Skeletal muscle cell (primary cell): ENCODE measurements around the gene IL17RD.

Experiments used
- DNase-seq: peaks from one replicate; pipeline ENCODE4 v3.0.0-alpha.2; 2010; ENCODE audit warnings: low read depth
- H3K4me3 ChIP-seq: 2 replicates; pipeline ENCODE4 v1.5.1; 2011; ENCODE audit warnings: low read depth, mild to moderate bottlenecking, control low read depth, low read length, moderate library complexity

IL17RD gene

DNA sequence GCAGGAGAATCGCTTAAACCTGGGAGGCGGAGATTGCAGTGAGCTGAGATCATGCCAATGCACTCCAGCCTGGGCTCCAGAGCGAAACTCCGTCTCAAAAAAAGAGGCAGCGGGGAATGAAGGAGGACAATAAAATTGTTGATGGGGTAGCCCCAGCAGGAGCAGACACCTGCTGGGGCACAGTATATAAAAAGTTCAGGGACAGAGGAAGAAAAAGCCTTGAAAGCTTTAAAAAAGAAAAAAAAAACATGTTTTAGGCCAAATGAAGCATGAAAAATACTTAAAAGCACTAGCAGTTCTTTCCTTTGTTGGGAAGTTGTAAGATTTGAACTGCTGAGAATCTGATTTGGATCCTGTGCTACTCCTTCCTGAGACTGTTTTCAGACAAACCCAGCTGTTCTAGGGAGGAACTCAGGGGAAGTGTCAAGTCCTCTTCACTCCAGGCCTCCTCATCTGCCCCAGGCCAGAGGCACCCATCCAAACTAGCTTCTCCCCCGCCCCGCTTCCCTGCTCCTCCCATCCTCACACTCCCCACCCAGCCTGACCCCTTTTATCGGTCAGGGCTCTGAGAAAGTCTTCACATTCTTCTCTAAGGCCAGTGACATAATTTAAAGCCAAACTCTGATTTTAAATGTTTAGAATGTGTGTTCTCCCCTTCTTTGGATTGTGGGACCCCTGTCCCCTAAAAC, 4.9 kb downstream of the IL17RD start:
- DNase-seq = no peak
- H3K4me3 ChIP-seq = no peak overlapping the region

DNA sequence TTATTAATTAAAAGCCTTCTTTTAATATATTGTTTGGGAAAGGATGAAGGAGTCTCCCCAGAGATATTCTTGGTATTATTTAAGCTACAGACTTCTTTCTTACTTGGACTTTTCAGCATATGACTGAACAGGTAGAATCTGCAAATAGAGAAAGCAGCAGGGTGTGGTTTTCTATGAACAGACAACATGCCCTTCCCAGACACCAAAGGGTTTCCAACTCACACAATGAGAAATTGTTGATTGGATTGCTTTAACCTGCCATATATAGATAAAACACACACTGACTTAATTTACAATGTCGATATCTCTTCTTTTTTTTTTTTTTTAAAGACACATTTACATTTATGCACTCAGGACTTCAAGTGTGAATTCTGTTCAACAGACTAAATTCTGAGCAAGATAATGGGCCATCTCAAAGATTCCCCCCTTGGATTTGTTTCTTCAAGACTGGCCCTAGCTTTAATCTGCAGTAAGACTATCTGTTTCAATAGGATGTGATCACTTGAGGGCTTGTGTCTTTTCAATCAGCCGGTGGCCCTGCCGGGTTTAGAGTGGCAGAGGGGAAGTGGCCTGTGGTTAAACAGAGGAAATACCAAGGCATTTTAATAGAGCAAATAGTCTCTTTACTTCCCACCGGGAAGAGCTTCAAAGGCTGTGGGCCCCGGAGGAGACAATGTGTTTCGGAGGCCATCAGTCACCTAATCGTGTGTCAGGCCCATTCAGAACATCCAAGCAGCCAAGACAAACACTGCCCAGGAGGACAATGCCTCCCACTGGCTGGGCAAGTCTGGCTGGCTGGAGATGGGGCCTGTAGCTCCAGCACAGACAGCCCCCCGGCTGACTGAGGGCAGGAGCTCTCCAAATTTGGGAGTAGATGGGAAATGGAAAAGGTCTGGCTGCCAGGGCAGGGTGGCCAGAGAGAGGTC, 6.1 kb downstream of the IL17RD start:
- H3K4me3 ChIP-seq = no peak overlapping the region
- DNase-seq = no peak

DNA sequence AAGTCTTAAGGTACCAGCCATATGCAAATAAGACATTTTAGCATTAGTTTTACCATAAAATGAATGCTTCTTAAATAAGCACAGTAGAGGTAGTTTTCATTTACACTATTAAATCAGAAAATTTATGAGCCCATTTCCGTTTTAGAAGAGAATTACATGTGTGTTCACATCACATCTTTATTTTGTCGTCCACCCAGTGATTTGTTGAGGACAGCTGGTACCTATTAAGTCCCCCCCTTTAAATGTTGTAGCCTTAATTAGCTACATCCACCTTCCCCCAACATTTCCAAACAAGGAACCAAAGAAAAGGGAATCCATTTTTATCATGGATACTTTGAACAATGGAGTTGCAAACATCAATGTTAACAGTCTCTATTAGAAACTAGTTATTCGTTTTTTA, 6.8 kb downstream of the IL17RD start:
- DNase-seq = no peak
- H3K4me3 ChIP-seq = no peak overlapping the region

DNA sequence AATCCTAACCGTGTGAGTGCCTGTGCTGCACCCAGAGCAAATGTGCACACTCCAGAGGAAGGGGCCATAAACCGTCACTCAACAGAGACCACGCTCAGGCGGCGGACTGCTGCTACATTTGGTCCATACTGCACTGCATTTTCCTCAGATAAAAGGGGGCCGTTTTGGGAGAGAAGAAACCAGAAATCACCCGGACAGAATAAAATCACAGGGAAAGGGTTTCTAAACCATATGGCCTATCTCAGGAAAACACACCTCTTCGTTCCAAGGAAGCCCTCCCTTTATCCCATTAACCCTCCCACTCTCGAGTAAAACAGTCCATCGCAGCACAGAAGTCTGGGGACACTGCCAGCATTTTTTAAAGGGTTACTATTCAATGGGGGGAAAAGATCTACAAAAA, 7.6 kb downstream of the IL17RD start:
- no peak overlapping the region for H3K4me3 ChIP-seq
- no peak for DNase-seq

DNA sequence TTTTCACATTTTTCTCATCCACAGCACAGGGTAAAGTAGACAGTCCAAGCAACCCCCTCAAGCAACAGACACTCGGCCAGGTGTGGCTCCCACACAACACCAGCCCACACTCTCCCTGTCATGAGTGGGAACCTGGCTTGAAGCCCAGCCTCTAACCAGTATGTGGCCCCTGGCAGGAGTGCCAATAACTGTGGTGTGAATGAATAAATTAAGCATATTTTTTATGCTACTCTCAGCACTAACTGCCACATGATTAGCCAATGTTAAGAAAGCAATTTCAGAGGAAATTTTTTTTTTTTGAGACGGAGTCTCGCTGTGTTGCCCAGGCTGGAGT, 9.9 kb downstream of the IL17RD start:
- H3K4me3 ChIP-seq = no peak overlapping the region

DNA sequence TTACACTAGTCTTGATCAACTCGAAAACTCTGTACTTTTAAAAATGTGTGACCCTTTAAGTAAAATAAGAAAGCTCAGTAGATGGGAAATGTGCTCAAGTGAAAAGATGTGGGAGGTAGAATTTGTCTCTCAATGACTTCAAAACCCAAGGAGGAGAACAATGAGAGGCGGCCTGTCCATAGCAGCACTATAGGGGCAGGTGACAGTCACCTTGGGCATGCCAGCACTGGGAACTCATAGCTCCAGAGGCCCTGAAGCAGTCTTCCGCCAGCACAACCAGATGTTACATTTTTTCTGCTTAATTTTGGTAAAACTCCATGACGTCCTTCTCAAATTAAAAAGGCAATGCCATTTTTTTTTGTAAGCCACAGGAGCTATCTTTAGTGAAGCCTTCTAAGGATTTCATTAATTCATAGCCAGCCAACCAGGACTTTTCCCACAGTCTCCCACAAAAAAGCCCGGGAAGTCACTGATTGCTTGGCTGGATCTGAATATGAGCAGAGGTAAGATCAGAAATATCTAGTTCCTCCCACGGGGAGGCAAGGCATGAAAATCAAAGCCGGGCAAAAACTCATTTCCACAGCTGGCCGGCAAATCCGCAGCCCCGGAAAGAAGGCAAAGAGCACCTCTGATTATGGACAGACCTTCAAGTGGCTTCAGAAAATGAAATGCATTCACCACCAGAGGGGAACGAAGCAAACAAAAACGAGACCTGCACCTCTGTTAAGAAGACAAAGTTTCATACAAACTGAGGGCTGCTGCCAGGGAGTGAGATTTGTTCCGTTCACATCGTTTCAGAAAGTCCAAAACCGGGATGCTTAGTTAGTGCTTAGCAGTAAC, 10.5 kb downstream of the IL17RD start:
- no peak for DNase-seq
- no peak overlapping the region for H3K4me3 ChIP-seq

More for the DNA sequence above, 9.9 kb downstream of the IL17RD start:
- DNase-seq = no peak

DNA sequence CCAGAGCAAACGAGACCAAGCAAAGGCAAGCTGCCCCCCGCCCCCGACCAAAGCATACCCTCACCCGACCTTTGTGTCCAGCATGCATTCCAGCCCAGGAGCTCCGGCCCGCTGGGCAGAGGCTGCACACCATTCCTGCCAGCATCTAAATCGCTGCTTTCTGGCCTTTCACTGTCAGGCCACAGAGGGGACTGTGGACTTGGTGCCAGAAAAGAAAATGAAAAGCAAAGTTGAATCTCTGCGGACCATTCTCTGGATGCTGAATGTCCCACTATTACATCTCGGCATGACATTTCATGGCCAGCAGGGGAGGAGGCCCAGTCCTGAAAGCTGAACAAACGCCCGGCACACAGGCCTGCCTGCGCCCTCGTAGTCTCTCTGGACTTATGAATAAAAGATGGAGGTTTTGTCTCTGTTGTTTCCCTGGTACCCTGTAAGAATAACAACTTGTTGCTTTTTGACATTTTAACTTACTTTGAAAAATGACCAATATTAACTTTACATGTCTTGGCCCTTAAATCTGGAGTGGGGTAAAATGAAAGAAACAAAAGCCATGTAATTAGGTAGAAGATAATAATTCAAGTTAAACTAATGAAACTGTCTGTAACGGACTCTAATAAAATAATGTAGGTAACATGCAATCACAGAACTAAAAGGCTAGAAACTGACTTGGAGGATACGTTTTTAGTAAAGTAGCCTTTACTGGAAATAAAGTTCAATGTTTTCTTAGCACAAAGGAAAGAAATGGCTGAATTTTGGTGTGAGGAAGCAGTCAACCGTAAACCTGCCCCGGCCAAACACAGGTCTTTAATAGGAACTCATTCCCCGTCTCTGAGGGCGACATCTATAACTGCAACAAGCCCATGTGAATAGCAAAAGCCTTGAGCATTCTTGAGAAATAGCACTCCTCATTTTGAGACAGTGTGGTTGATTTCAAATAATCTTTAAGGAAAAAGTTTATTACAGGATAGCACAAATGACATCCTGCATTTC, 12.7 kb downstream of the IL17RD start:
- no peak for DNase-seq
- H3K4me3 ChIP-seq = no peak overlapping the region

DNA sequence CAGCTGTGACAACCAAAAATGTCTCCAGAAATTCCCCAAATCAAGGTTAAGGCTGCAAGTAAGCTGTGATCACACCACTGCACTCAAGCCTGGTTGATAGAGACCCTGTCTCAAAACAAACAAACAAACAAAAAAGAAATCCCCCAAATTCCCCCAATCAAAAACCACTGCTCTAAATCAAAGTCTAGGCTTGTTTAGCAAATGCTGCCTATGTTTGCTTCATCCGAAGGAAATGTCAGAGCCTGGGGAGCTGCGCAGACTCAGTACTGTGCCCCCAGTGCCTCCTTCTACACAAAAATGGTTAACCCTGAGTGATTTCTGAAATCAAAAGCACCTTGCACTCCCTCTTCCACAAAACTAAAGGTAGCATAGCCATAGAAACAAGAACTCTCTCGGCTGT, 13.4 kb downstream of the IL17RD start:
- no peak overlapping the region for H3K4me3 ChIP-seq
- DNase-seq = no peak

DNA sequence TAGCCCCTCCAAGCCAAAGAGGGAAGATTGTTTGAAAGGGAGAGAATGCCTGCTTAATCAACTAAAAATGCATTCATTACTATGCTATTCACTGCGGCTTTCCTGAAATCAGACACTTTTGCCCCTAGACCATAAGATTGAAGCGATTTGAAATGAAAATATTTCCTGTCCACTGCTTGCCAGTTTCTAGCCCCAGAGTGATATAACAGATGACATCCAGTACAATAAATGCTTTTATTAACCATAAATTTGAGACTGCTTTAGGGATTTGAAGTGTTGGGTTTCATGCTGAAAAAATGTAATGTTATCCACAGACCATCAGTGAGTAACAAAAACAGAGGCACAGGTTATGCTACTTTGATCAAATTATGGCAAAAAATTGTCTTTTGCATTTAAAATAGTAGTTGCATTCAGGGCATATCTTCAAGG, 14.1 kb downstream of the IL17RD start:
- no peak overlapping the region for H3K4me3 ChIP-seq
- DNase-seq = no peak

DNA sequence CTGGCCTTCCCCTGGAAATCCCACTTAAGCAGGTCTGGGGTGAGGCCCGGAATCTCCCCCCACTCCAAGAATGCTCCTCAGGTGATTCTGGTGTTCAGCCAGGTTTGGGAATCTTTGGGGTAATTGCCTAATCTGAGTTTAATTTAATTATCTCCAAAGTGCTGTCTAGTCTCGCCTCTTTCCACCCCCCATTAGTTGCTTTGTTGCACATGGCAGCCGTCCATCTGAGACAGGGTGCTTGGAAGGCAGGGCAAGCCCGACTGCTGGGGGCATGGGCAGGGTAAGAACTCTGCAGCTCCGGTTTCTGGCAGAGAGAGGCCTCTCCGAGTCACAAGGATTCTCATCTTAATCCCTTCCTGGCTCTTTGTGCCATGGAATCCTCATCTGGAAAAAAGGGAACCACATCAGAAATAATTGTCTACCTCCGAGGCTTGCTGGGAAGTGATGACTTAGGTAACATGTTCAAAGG, 15.0 kb downstream of the IL17RD start:
- DNase-seq = no peak
- H3K4me3 ChIP-seq = no peak overlapping the region

DNA sequence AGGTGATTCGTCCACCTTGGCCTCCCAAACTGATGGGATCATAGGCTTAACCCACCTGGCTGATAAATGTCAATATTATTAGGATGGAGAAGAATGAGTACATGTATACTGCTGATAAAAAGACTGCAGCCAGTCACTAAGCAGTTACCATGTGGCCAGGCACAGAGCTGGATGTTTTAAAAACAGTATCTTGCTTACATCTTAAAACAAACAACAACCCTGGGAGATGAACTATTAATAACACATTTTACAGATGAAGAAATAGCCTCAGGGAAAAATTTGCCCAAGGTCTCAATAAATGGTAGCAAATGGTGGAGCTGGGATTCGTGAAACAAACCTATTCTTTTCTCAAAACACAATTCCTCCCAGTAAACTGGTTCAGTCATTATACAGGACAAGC, 18.1 kb downstream of the IL17RD start:
- no peak for DNase-seq
- no peak overlapping the region for H3K4me3 ChIP-seq

DNA sequence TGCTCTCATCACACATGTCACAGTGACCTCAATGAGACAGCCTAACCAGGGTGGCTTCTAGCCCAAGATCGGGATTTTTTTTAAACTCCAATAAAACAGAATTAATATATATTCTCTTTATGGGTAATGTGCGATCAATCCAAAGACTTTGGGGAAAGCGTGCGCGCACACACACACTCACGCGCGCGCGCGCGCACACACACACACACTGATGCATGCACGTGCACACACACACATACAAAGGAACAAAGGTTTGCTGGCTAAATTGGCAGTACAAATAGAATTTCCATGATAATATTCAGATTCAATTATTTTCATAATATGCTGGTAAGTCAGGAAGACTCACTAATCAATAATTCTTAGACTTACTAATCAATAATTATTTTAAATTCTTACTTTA, 19.3 kb downstream of the IL17RD start:
- no peak overlapping the region for H3K4me3 ChIP-seq
- DNase-seq = no peak

DNA sequence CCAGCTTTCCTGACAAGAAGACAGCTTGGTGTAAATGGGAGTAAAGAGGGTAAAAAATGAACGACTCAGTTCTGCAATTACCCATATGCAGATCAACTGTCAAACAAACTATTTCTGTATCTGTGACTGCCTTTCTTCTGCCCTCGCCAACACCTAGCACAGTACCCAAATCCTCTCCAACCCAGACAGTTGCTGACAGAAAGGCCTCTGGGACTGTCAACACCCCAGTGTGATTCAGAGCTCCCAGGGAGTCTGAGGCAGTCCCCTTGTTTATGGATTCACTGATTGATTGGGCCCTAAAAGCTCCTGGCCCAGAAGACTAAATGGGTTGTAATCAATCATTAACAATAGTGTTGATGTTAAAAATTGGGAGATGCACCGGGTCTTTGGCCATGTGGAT, 20.2 kb downstream of the IL17RD start:
- DNase-seq = no peak
- no peak overlapping the region for H3K4me3 ChIP-seq

DNA sequence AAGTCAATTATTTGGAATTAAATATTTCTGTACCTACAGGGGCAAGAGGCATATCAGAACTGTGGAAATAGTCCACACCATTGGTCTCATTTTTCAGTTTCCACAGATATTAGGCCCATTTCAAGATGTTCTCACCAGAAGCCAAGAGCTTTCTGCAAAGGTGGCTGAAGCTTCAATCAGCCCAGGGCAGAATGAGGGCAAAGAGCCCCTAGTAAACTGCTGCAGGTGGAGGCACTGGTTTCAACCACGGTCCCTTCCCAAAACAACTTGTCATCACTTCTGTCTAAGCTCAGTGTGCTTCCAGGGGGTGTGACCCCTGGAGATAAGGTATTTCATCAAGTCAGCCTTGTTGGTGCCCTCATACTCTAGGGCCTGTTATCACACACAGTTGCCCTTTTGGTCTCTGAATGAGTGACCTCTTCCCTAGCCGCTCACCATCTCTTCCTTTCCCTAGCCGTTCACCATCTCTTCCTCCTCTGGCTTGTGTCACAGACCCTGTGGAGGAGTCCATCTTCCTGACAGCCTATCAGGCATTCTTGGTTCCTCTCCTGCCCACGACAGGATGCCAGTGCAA, 21.2 kb downstream of the IL17RD start:
- no peak overlapping the region for H3K4me3 ChIP-seq
- no peak for DNase-seq

DNA sequence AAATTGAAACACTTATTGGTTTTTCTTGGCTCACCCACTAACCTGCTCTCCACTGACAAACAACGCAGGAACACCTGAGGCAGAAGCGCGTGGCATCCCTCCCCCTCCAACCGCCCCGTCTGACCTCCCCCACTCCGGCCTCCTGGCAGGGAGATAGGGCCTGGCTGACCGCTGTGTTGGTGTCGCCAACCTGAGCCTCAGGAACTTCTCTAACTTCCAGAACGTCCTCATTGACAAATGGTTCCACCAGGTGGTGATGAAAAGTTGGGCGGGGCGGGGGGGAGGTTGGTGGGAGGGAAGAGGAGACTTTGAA, 22.8 kb downstream of the IL17RD start:
- H3K4me3 ChIP-seq = no peak overlapping the region
- no peak for DNase-seq

DNA sequence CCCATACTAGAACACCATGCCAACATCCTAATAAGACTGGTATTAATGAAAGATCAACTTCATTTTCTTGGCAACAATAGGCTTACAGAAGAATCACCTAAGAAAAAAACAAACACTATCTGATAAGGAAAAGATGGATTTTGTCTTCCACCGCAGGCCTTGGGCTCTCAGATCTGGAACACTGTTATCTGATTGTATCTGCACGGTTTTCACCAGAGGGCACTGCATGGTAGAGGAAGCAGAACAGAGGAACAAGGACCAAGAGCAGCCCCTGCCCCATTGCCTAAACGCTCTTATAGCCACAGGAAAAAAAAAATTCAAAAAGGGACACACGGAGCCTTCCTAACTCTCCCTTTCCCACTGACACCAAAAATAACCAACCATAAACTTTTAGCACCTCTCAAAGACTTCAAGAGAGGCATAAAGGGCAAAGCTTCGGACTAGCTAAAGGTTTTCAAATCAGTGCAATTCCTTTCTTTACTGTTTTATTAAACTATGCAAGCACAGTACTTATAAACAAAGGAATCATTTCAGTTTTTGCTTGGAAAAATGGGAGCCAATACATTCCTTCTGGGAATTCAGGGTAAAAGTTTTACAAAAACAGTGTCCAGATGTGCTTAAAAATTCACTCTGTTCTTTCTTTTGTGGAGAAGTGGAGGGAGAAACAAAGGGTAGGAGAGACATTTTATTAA, 23.3 kb downstream of the IL17RD start:
- no peak for DNase-seq
- no peak overlapping the region for H3K4me3 ChIP-seq

DNA sequence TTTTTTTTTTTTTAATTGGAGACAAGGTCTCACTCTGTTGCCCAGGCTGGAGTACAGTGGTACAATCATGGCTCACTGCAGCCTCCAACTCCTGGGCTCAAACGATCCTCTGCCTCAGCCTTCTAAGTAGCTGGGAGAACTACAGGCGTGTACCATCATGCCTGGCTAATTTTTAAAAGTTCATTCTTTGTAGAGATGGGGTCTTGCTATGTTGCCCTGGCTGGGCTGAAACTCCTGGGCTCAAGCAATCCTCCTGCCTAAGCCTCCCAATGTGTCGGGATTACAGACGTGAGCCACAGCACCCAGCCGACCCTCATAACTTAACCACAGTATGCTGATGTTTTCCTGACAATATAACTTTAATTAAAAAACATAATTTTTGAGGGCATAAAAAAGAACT, 24.3 kb downstream of the IL17RD start:
- no peak overlapping the region for H3K4me3 ChIP-seq
- DNase-seq = no peak
